HFF-Myc (cell line): ENCODE data around the gene UVRAG.

Experiments used
- DNase-seq: peaks from one replicate; pipeline ENCODE4 v3.0.0-alpha.2; 2011; ENCODE audit warnings: low read depth; ENCODE audit errors: extremely low read depth
- H3K4me3 ChIP-seq: replicated peaks from 2 replicates; pipeline ENCODE4 v1.5.1; 2011; ENCODE audit warnings: low read depth, mild to moderate bottlenecking, control low read depth, low read length
- TF ChIP-seq, protein P1 (sequence below): IDR thresholded peaks from 2 replicates; pipeline ENCODE4 v1.5.1; 2012; ENCODE audit warnings: mild to moderate bottlenecking, low read depth, low read length, control low read depth; ENCODE audit errors: missing control alignments

Gene UVRAG

GRCh38 chr11:76173663-76174062 lies 358.7 kb downstream of the UVRAG start:
- no peak overlapping the region for H3K4me3 ChIP-seq
- DNase-seq: no peak
- TF ChIP-seq, protein P1, sequence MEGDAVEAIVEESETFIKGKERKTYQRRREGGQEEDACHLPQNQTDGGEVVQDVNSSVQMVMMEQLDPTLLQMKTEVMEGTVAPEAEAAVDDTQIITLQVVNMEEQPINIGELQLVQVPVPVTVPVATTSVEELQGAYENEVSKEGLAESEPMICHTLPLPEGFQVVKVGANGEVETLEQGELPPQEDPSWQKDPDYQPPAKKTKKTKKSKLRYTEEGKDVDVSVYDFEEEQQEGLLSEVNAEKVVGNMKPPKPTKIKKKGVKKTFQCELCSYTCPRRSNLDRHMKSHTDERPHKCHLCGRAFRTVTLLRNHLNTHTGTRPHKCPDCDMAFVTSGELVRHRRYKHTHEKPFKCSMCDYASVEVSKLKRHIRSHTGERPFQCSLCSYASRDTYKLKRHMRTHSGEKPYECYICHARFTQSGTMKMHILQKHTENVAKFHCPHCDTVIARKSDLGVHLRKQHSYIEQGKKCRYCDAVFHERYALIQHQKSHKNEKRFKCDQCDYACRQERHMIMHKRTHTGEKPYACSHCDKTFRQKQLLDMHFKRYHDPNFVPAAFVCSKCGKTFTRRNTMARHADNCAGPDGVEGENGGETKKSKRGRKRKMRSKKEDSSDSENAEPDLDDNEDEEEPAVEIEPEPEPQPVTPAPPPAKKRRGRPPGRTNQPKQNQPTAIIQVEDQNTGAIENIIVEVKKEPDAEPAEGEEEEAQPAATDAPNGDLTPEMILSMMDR: no peak

- H3K4me3 ChIP-seq: no peak overlapping the region
- no peak for DNase-seq
- TF ChIP-seq, protein P1: no peak
Observed at GRCh38 chr11:76174330-76174729, 359.3 kb downstream of the UVRAG start.

DNA sequence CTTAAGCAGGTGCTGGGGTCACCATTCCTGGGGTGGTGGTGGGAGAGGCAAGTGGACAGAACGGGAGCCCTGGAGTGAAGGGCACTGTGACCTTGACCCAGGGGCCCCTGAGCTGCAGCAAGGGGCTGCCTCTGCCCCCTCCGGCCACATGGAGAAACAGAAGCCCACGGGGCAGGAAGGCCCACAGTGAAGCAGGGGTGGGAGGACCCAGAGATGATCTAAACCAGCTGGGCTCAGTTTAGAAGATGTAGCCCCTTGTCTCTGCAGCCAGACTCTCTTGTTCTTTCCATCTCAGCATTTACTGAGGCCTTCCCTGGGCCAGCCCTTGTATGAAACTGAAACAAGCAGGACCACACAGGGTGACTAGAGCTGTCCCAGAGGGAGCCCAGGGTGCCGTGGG lies 360.8 kb downstream of the UVRAG start:
- TF ChIP-seq, protein P1: no peak
- H3K4me3 ChIP-seq: no peak overlapping the region
- DNase-seq: no peak

DNA sequence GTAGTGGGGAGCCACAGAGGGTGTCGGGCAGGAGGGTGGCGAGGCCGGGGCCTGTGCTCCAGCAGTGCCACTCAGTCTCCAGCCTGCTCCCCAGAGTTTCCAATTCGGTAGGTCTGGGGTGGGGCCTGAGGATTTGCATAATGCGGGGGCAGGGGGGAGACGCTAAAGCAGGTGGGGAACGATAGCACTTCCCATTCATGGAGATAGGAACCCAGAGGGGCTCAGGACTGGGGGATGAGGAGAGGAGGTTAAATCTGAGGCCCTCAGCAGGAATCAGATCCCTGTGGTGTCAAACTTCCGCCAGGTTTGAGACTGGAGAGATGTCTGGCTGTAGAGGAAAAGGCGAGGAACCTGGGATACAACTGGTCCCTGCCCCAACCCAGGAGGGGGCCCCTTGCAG lies 361.5 kb downstream of the UVRAG start:
- no peak for DNase-seq
- TF ChIP-seq, protein P1: no peak
- H3K4me3 ChIP-seq: no peak overlapping the region

- no peak overlapping the region for H3K4me3 ChIP-seq
- DNase-seq: no peak
- TF ChIP-seq, protein P1: no peak
Observed at GRCh38 chr11:76177250-76177686, 362.3 kb downstream of the UVRAG start.

DNA sequence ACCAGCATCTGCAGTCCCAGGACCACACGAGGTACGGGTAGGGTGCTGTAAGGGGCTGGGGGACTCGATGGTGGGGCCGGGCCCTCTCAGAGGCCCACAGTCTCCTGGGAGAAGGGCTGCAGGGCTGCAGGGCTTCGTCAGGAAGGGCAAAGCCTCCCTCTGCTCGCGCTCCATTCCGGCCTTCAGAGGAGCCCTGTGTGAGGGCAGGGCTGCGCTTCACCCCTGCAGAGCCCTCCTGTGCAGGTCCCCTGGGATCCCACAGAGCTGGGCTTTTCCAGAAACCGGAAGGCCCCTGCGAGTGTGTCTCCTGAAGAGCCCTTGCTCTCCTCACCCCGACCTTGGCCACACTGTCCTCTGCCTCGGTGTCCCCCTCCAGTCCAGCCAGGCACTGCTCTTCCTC lies 364.1 kb downstream of the UVRAG start:
- DNase-seq: no peak
- H3K4me3 ChIP-seq: no peak overlapping the region
- TF ChIP-seq, protein P1: no peak

DNA sequence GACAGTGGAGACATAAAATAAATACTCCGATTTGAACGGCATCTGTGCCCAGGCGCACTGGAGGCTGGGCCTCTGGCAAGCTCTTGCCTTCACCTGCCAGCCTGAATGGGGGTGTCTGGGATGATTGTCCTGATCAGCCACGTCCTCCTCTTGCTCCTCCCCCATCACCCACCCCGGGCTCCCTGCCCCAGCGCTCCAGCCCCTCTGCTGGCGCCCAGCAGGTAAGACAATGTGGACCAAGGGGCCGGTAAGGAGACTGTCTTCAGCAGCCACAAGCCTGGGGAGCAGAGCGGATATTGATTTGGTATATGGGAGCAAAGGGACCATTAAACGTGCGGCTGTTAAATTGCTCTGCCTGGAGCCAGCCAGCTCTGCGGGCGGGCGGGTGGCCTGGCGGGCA lies 366.4 kb downstream of the UVRAG start:
- H3K4me3 ChIP-seq: no peak overlapping the region
- TF ChIP-seq, protein P1: no peak
- no peak for DNase-seq
